ENCODE results near the gene SPTBN4. TPM values are rescaled to one million over a fixed set of nuclear protein-coding genes. Genes with fewer than 3 reads are reported as not detected.

SPTBN4 gene
- total and polyA plus RNA-seq, 10 of the 15 experiments (the other 5 are each of a cell fraction or from before 2014, with no cell fraction given): 0.04 to 1.1 (median 0.34) TPM; not detected in 1

DNA sequence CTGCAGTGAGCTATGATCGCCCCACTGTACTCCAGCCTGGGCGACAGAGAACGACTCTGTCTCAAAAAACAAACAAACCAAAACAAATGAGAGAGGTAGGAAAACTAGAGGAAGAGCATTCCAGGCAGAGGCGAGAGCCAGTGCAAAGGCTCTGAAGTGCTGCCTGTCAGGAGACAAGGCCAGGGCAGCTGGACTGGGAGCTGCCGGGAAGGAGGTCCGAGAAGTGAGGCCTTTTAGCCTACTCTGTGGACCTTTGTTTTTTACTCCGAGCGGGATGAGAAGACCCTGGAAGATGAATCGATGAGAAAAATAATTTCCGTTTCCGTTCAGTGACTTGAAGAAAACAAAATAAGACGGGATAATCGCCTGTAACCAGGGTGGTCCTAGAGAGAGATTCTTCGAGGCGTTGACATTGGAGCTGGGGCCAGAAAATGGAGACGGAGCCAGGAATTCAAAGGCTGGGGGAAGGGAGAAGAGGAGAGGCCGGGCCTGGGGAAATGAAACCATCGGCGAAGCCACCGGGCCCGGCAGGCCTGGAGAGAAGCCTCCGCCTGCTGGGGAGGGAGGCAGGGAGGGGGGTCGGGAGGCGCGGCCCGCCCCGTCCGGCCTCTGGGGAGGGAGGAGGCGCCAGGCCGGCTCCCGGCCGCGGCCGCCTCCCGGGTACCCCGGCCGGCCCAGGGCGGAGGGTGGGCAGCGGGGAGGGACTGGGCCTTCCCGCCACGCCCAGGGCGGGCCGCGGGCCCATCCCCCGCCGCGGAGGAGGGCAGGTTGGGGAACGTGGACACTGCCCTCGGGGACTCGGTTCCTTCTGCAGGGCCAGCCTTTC, 33.2 kb upstream of the SPTBN4 start (continued):
- TF ChIP-seq, protein P1, sequence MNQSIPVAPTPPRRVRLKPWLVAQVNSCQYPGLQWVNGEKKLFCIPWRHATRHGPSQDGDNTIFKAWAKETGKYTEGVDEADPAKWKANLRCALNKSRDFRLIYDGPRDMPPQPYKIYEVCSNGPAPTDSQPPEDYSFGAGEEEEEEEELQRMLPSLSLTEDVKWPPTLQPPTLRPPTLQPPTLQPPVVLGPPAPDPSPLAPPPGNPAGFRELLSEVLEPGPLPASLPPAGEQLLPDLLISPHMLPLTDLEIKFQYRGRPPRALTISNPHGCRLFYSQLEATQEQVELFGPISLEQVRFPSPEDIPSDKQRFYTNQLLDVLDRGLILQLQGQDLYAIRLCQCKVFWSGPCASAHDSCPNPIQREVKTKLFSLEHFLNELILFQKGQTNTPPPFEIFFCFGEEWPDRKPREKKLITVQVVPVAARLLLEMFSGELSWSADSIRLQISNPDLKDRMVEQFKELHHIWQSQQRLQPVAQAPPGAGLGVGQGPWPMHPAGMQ (IDR thresholded peaks at IDR 0.05; ENCODE audit: borderline replicate concordance): no peak
- TF ChIP-seq STAT3 (IDR thresholded peaks at IDR 0.05; ENCODE audit: low read depth, low read length): no peak
- TF ChIP-seq, protein P2, sequence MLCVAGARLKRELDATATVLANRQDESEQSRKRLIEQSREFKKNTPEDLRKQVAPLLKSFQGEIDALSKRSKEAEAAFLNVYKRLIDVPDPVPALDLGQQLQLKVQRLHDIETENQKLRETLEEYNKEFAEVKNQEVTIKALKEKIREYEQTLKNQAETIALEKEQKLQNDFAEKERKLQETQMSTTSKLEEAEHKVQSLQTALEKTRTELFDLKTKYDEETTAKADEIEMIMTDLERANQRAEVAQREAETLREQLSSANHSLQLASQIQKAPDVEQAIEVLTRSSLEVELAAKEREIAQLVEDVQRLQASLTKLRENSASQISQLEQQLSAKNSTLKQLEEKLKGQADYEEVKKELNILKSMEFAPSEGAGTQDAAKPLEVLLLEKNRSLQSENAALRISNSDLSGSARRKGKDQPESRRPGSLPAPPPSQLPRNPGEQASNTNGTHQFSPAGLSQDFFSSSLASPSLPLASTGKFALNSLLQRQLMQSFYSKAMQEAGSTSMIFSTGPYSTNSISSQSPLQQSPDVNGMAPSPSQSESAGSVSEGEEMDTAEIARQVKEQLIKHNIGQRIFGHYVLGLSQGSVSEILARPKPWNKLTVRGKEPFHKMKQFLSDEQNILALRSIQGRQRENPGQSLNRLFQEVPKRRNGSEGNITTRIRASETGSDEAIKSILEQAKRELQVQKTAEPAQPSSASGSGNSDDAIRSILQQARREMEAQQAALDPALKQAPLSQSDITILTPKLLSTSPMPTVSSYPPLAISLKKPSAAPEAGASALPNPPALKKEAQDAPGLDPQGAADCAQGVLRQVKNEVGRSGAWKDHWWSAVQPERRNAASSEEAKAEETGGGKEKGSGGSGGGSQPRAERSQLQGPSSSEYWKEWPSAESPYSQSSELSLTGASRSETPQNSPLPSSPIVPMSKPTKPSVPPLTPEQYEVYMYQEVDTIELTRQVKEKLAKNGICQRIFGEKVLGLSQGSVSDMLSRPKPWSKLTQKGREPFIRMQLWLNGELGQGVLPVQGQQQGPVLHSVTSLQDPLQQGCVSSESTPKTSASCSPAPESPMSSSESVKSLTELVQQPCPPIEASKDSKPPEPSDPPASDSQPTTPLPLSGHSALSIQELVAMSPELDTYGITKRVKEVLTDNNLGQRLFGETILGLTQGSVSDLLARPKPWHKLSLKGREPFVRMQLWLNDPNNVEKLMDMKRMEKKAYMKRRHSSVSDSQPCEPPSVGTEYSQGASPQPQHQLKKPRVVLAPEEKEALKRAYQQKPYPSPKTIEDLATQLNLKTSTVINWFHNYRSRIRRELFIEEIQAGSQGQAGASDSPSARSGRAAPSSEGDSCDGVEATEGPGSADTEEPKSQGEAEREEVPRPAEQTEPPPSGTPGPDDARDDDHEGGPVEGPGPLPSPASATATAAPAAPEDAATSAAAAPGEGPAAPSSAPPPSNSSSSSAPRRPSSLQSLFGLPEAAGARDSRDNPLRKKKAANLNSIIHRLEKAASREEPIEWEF (IDR thresholded peaks at IDR 0.05; ENCODE audit: insufficient replicate concordance, low read depth, low read length): no peak
- TF ChIP-seq BHLHE40 (IDR thresholded peaks at IDR 0.05; ENCODE audit: borderline replicate concordance in 1 of 2, low read depth in 2 of 2, low read length in 1 of 2): peak in 1 of 2 experiments; percentile 54; a peak in 3 of 4 replicates
- TF ChIP-seq, protein P3, sequence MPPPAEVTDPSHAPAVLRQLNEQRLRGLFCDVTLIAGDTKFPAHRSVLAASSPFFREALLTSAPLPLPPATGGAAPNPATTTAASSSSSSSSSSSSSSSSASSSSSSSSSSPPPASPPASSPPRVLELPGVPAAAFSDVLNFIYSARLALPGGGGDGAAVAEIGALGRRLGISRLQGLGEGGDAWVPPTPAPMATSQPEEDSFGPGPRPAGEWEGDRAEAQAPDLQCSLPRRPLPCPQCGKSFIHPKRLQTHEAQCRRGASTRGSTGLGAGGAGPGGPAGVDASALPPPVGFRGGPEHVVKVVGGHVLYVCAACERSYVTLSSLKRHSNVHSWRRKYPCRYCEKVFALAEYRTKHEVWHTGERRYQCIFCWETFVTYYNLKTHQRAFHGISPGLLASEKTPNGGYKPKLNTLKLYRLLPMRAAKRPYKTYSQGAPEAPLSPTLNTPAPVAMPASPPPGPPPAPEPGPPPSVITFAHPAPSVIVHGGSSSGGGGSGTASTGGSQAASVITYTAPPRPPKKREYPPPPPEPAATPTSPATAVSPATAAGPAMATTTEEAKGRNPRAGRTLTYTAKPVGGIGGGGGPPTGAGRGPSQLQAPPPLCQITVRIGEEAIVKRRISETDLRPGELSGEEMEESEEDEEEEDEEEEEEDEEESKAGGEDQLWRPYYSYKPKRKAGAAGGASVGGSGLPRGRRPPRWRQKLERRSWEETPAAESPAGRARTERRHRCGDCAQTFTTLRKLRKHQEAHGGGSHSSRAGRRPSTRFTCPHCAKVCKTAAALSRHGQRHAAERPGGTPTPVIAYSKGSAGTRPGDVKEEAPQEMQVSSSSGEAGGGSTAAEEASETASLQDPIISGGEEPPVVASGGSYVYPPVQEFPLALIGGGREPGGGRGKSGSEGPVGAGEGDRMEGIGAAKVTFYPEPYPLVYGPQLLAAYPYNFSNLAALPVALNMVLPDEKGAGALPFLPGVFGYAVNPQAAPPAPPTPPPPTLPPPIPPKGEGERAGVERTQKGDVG (CRISPR knock-in tag; IDR thresholded peaks at IDR 0.05): no peak
- peak; percentile 37; the same call in 1 of the 2 replicates for TF ChIP-seq ZNF24 (IDR thresholded peaks at IDR 0.05)
- no peak for TF ChIP-seq CHD4 (IDR thresholded peaks at IDR 0.05)
- 0 out of 2 replicates have a peak, but pooled peaks have one; percentile 6 for TF ChIP-seq TCF3 (IDR thresholded peaks at IDR 0.05; ENCODE audit: borderline replicate concordance, insufficient read depth, low read depth, low read length)
- TF ChIP-seq, protein P4, sequence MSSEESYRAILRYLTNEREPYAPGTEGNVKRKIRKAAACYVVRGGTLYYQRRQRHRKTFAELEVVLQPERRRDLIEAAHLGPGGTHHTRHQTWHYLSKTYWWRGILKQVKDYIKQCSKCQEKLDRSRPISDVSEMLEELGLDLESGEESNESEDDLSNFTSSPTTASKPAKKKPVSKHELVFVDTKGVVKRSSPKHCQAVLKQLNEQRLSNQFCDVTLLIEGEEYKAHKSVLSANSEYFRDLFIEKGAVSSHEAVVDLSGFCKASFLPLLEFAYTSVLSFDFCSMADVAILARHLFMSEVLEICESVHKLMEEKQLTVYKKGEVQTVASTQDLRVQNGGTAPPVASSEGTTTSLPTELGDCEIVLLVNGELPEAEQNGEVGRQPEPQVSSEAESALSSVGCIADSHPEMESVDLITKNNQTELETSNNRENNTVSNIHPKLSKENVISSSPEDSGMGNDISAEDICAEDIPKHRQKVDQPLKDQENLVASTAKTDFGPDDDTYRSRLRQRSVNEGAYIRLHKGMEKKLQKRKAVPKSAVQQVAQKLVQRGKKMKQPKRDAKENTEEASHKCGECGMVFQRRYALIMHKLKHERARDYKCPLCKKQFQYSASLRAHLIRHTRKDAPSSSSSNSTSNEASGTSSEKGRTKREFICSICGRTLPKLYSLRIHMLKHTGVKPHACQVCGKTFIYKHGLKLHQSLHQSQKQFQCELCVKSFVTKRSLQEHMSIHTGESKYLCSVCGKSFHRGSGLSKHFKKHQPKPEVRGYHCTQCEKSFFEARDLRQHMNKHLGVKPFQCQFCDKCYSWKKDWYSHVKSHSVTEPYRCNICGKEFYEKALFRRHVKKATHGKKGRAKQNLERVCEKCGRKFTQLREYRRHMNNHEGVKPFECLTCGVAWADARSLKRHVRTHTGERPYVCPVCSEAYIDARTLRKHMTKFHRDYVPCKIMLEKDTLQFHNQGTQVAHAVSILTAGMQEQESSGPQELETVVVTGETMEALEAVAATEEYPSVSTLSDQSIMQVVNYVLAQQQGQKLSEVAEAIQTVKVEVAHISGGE (CRISPR knock-in tag; IDR thresholded peaks at IDR 0.05): no peak
- TF ChIP-seq SREBF2 (IDR thresholded peaks at IDR 0.05; ENCODE audit: low read length): no peak
- peak; percentile 79 for TF ChIP-seq IKZF1 (conservative IDR thresholded peaks at IDR 0.05)
- peak; percentile 21; the same call in 1 of the 2 replicates for TF ChIP-seq RUNX3 (IDR thresholded peaks at IDR 0.05; ENCODE audit: low read length)
- peak; percentile 72; the same call in 1 of the 2 replicates for TF ChIP-seq SPI1 (IDR thresholded peaks at IDR 0.05; ENCODE audit: borderline replicate concordance, insufficient read depth, low read depth, low read length)
- TF ChIP-seq POLR2AphosphoS2 (IDR thresholded peaks at IDR 0.05; ENCODE audit: low read depth, low read length): no peak
- TF ChIP-seq DPF2 (IDR thresholded peaks at IDR 0.05): peak; percentile 67
- no peak for TF ChIP-seq HDAC2 (IDR thresholded peaks at IDR 0.05)
